Ovary (tissue), 10 donors: ENCODE measurements around the gene IRX6. TPM values are rescaled to one million over a fixed set of nuclear protein-coding genes. Genes with fewer than 3 reads are reported as not detected.

Experiments used
- DNase-seq, 5 donors: peaks; one replicate each; pipeline ENCODE4 v3.0.0-alpha.2; 2019 to 2020
- H3K27ac ChIP-seq, 2 donors: fragments of 200-600 bp; one replicate each; pipeline versions ENCODE4 v1.5.1 to v1.8.0; 2019 to 2022
- H3K27me3 ChIP-seq: fragments of 200-600 bp; one replicate; pipeline ENCODE4 v1.8.0; 2022
- H3K36me3 ChIP-seq: fragments of 200-600 bp; sonication (generic); one replicate; pipeline ENCODE4 v1.5.1; 2019
- H3K4me1 ChIP-seq: one replicate; pipeline ENCODE4 v1.8.1; 2013; ENCODE audit warnings: mild to moderate bottlenecking, moderate library complexity; ENCODE audit not compliant: insufficient read depth
- H3K4me3 ChIP-seq: fragments of 200-600 bp; sonication (generic); one replicate; pipeline ENCODE4 v1.5.1; 2017
- H3K9me3 ChIP-seq, 2 donors: fragments of 200-600 bp in 1 of 2; sonication (generic) in 1 of 2; one replicate each; pipeline versions ENCODE4 v1.5.1 to v1.8.1; 2013 to 2019; ENCODE audit warnings: mild to moderate bottlenecking in 1 of 2, moderate library complexity in 1 of 2
- CTCF ChIP-seq, 3 donors: fragments of 450-650 bp in 2 of 3; fragments of 200-600 bp in 1 of 3; IDR thresholded peaks; one replicate each; pipeline versions ENCODE4 v1.5.1 to v1.8.0; 2016 to 2022; ENCODE audit warnings: antibody characterized with exemption in 3 of 3, mild to moderate bottlenecking in 1 of 3
- EP300 ChIP-seq: sonication (generic); formaldehyde crosslinking; IDR thresholded peaks from one replicate; pipeline ENCODE4 v1.6.1; 2017; ENCODE audit warnings: antibody characterized with exemption
- POLR2A ChIP-seq: fragments of 450-650 bp; IDR thresholded peaks from one replicate; pipeline ENCODE4 v1.6.1; 2017; ENCODE audit warnings: antibody characterized with exemption, mild to moderate bottlenecking, moderate library complexity
- WGBS, 3 donors: extraction: QIAGEN DNeasy Blood & Tissue Kit in 1 of 3; methylation state at CpG; one replicate each; pipeline versions ENCODE4 v1.1.5 to v1.1.7; 2013 to 2017; 5-methylcytosine and 5-hydroxymethylcytosine counted together
- intact Hi-C, 4 donors: fragments of 100-400 bp; cut with DNase I; formaldehyde crosslinking; loops; one replicate each; pipeline versions ENCODE4 v1.11.0 to v1.15.1; 2022 to 2023
- long read RNA-seq, 3 donors: library from polyadenylated mRNA in 2 of 3; unstranded in 2 of 3; transcript quantifications; one replicate each; pipeline ENCODE4 v2.0.0 and lab custom pipeline, GENCODE V29; 2021 to 2026
- polyA plus RNA-seq, 2 donors: library from polyadenylated mRNA; stranded (reverse); fragments of 200-250 nt in 1 of 2; fragments of 350-450 nt in 1 of 2; fragmentation: Illumina TruSeq in 1 of 2; extraction: RNeasy Lipid Tissue Mini Kit (QIAGEN cat#74804) in 1 of 2; gene quantifications; one replicate each; pipeline ENCODE4 v1.2.3, GENCODE V29; 2013 to 2014
- total RNA-seq, 7 donors: library from RNA; depleted of rRNA in 2 of 7; stranded (reverse); fragments of >200 nt in 2 of 7; fragmentation: NEBNext Ultra II Directional in 3 of 7; extraction: Animal tissue kit (Norgen Biotek cat#: 25700) in 3 of 7; gene quantifications; one replicate each; pipeline versions ENCODE4 v1.1.0 to v1.2.4, GENCODE V29; 2016 to 2023
- donor health status: DM: no; HTN: no; CAD: no; lungs with moderate emphysema.
- donor health status: DM: no; HTN: no; CAD: no.
- donor health status: Bipolar disorder and iron deficiency.
- donor health status: DM: yes; HTN: yes; CAD: no.
- donor health status: DM: no; HTN: no; CAD: no.
- donor health status: DM: yes; HTN: yes; CAD: no.

Gene IRX6
- under 1 TPM in 4 of 7 donors, not detected in 3; 0.07 to 0.80 (median 0.18) TPM for total RNA-seq
- polyA plus RNA-seq, result under 1 TPM; 0.06 to 0.07 TPM
- long read RNA-seq, donor 1, result 0 reads
- long read RNA-seq, donor 2, partial matches to known transcripts, result 0 of 1 reads
- long read RNA-seq, donor 2, other reads (novel, unspliced or antisense), result 0 of 1 reads
- long read RNA-seq, donor 3, partial matches to known transcripts, result 0 of 1 reads
- long read RNA-seq, donor 3, other reads (novel, unspliced or antisense), result 1 of 1 reads

- H3K9me3 ChIP-seq, result no peaks in the 10 kb centered on the region
- H3K4me3 ChIP-seq, result no peak within 1 kb of the TSS
- intact Hi-C loops, result no loop called here
- no peak within 1 kb of the TSS for H3K27ac ChIP-seq
- DNase-seq, result peak in 2 of 5 donors; percentile 28 to 61
- no peaks in the 10 kb centered on the region for H3K36me3 ChIP-seq
- 2 to 3% (median 2%) methylated on average over 36 to 49 of the region's 49 CpGs for WGBS, 3 donors
- H3K4me1 ChIP-seq, result no peaks in the 10 kb centered on the region
- TF ChIP-seq EP300 (no peak), POLR2A (no peak), CTCF (IDR thresholded peaks at IDR 0.05) (no peak)
- H3K27me3 ChIP-seq, result no peaks in the 10 kb centered on the region
Observed at GRCh38 chr16:55323637-55324271, at the start of gene IRX6. TSS of gene IRX6 (plus strand) at chr16:55324203. CDS start at chr16:55325092, 889 bp downstream.

- TF ChIP-seq CTCF (IDR thresholded peaks at IDR 0.05) (no peak), EP300 (no peak), POLR2A (no peak)
- Histone ChIP-seq H3K4me1 (no peaks in the 10 kb centered on the region), H3K36me3 (no peaks in the 10 kb centered on the region), H3K4me3 (no peak overlapping the region), H3K27ac (no peak overlapping the region), H3K9me3 (no peaks in the 10 kb centered on the region), H3K27me3 (no peaks in the 10 kb centered on the region)
- intact Hi-C loops, result no loop called here
- no peak for DNase-seq
- 69 to 77% (median 74%) methylated on average over 5 of the region's 5 CpGs for WGBS, 3 donors
Observed at GRCh38 chr16:55274391-55274790, 49.6 kb upstream of the IRX6 start.

- intact Hi-C loops, result no loop called here
- TF ChIP-seq POLR2A (no peak), CTCF (IDR thresholded peaks at IDR 0.05) (no peak), EP300 (no peak)
- Histone ChIP-seq H3K4me1 (no peaks in the 10 kb centered on the region), H3K4me3 (no peak overlapping the region), H3K36me3 (no peaks in the 10 kb centered on the region), H3K27me3 (no peaks in the 10 kb centered on the region), H3K27ac (no peak overlapping the region), H3K9me3 (no peaks in the 10 kb centered on the region)
- DNase-seq, result no peak
- 36 to 40% (median 38%) methylated on average over 3 of the region's 3 CpGs for WGBS, 3 donors
Observed at GRCh38 chr16:55275167-55275566, 48.8 kb upstream of the IRX6 start.

GRCh38 chr16:55275869-55276268 lies 48.1 kb upstream of the IRX6 start:
- Histone ChIP-seq H3K4me1 (no peaks in the 10 kb centered on the region), H3K9me3 (no peaks in the 10 kb centered on the region), H3K27ac (no peak overlapping the region), H3K27me3 (no peaks in the 10 kb centered on the region), H3K4me3 (no peak overlapping the region), H3K36me3 (no peaks in the 10 kb centered on the region)
- intact Hi-C loops, result no loop called here
- TF ChIP-seq EP300 (no peak), POLR2A (no peak), CTCF (IDR thresholded peaks at IDR 0.05) (no peak)
- no peak for DNase-seq
- WGBS, 3 donors, result 88 to 97% (median 96%) methylated on average over 6 of the region's 6 CpGs
